PC-3 (cell line): Measurements from ENCODE around the gene SIX1. TPM values are rescaled to one million over a fixed set of nuclear protein-coding genes. Genes with fewer than 3 reads are reported as not detected.
A peak's percentile ranks its signal among the peaks of the same experiment; 100 is the strongest.

Source experiments
- ATAC-seq: fragments of 200-7000 bp; cut with Tn5 transposase; 2 replicates; pipeline ENCODE4 v1.9.1; 2020; ENCODE audit warnings: mild to moderate bottlenecking, moderate library complexity
- BruUV-seq: library from RNA; stranded (reverse); fragments of 400-500 nt; replicated peaks from 2 replicates; lab custom pipeline; 2021; lab: Mats Ljungman, UMichigan
- CTCF ChIA-PET: fragments of 300-600 bp; sonication (Branson Sonifier 250); formaldehyde crosslinking; loops from one replicate; lab custom pipeline; 2022; ENCODE audit warnings: antibody characterized with exemption; lab: Charles Lee
- POLR2A ChIA-PET: fragments of 300-600 bp; sonication (Branson Sonifier 250); formaldehyde crosslinking; loops from one replicate; lab custom pipeline; 2022; ENCODE audit warnings: antibody characterized with exemption; ENCODE audit not compliant: unreplicated experiment; lab: Charles Lee
- DNase-seq: peaks from one replicate; pipeline ENCODE4 v3.0.0-alpha.2; 2015
- H2AFZ ChIP-seq: fragments of 300-600 bp; sonication (generic); 2 replicates; pipeline ENCODE4 v1.6.0; 2016; ENCODE audit warnings: antibody characterized with exemption, low read length
- H3F3A ChIP-seq: fragments of 300-600 bp; sonication (generic); one replicate; pipeline ENCODE4 v1.6.0; 2017; ENCODE audit warnings: antibody characterized with exemption, low read length, control low read depth, mild to moderate bottlenecking; ENCODE audit not compliant: unreplicated experiment
- H3K27ac ChIP-seq: fragments of 300-600 bp; sonication (generic); 2 replicates; pipeline ENCODE4 v1.5.1; 2016; ENCODE audit warnings: mild to moderate bottlenecking, low read length
- H3K27me3 ChIP-seq: fragments of 300-600 bp; sonication (generic); 2 replicates; pipeline ENCODE4 v1.6.1; 2016; ENCODE audit warnings: low read length, mixed read lengths
- H3K36me3 ChIP-seq: fragments of 300-600 bp; sonication (generic); 2 replicates; pipeline ENCODE4 v1.6.1; 2016; ENCODE audit warnings: low read depth, mixed run types, low read length, mixed read lengths
- H3K4me1 ChIP-seq: fragments of 300-600 bp; sonication (generic); 2 replicates; pipeline ENCODE4 v1.5.1; 2016; ENCODE audit warnings: low read length; ENCODE audit not compliant: insufficient read depth
- H3K4me2 ChIP-seq: fragments of 300-600 bp; sonication (generic); 2 replicates; pipeline ENCODE4 v1.6.0; 2016; ENCODE audit warnings: low read length
- H3K4me3 ChIP-seq: fragments of 300-600 bp; sonication (generic); 2 replicates; pipeline ENCODE4 v1.5.1; 2016; ENCODE audit warnings: mild to moderate bottlenecking, low read length, mixed read lengths
- H3K79me2 ChIP-seq: fragments of 300-600 bp; sonication (generic); 2 replicates; pipeline ENCODE4 v1.6.1; 2017; ENCODE audit warnings: low read length, mixed read lengths
- H3K9ac ChIP-seq: fragments of 300-600 bp; sonication (generic); 2 replicates; pipeline ENCODE4 v1.6.0; 2016; ENCODE audit warnings: mild to moderate bottlenecking, low read length
- H3K9me2 ChIP-seq: fragments of 300-600 bp; sonication (generic); replicated peaks from 2 replicates; pipeline ENCODE4 v1.6.1; 2016; ENCODE audit warnings: mixed run types, low read length, mixed read lengths
- H3K9me3 ChIP-seq: fragments of 300-600 bp; sonication (generic); 2 replicates; pipeline ENCODE4 v1.6.1; 2016; ENCODE audit warnings: low read length, mixed read lengths
- H4K20me1 ChIP-seq: fragments of 300-600 bp; sonication (generic); 2 replicates; pipeline ENCODE4 v1.6.1; 2016; ENCODE audit warnings: low read length, mixed read lengths
- EZH2 ChIP-seq: fragments of 300-600 bp; sonication (generic); IDR thresholded peaks from one replicate; pipeline ENCODE4 v1.6.1; 2017; ENCODE audit warnings: antibody characterized with exemption, mild to moderate bottlenecking, low read length; ENCODE audit not compliant: unreplicated experiment
- EZH2phosphoT487 ChIP-seq: fragments of 300-600 bp; sonication (generic); IDR thresholded peaks from 2 replicates; pipeline ENCODE4 v1.6.1; 2018; ENCODE audit warnings: mild to moderate bottlenecking, antibody characterized with exemption, low read length, borderline replicate concordance
- intact Hi-C: fragments of 100-400 bp; cut with micrococcal nuclease; formaldehyde crosslinking; loops from 2 replicates; pipeline ENCODE4 v1.9.0; 2023
- total RNA-seq: library from RNA; depleted of rRNA; stranded (reverse); fragments of >200 nt; gene quantifications from 2 replicates; pipeline ENCODE4 v1.2.3, GENCODE V29; 2014
- TF ChIP-seq, protein P1 (sequence below): fragments of 300-600 bp; sonication (generic); conservative IDR thresholded peaks from 2 replicates; pipeline ENCODE4 v1.5.1; 2017; ENCODE audit warnings: antibody characterized with exemption, low read depth, mild to moderate bottlenecking, low read length

SIX1 gene
- total RNA-seq, 1 experiment from 2014 or later: 16.5 TPM

DNA sequence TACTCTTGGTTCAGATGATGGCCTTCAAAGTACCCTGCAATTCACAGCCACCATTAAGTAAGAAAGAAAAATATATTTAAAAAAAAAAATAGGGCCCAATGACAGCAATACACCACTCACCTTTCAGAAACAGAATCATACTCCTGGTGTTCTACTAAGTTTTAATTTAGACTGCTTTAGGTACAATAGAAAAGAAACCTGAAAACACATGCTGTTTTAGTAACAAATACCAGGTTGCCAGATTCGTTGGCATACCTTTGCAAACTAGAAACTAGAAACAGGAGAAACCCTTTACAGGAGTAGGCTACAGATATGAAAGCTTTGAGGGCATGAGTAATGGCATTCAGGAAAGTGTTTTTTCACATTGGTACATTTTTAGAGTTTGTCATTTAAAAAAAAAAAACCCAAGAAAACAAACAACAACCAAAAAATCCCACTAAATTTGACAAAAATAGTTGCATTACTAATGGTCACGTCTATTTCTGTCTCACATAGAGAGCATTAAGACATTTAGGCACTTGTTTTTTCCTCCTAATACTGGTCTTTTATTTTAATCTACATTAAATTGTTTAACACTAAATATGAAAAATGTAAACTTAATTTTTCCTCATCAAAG, 4.0 kb downstream of the SIX1 start:
- BruUV-seq: no TSS peak
- Histone ChIP-seq H3K27me3 (no peaks in the 10 kb centered on the region), H3K9me3 (no peaks in the 10 kb centered on the region), H3K4me1 (peaks cover 21% of the 10 kb centered on the region), H3K4me2 (peak overlapping the region; percentile 97), H3K9ac (peak overlapping the region; percentile 76; the same call in 1 of the 2 replicates), H2AFZ (no peak overlapping the region), H3K9me2 (no peaks in the 10 kb centered on the region), H3K27ac (no peak overlapping the region), H3F3A (no peaks in the 10 kb centered on the region), H4K20me1 (0 out of 2 replicates have a peak, but pooled peaks cover 4% of the 10 kb centered on the region), H3K36me3 (0 out of 2 replicates have a peak, but pooled peaks cover 7% of the 10 kb centered on the region), H3K79me2 (peaks cover 59% of the 10 kb centered on the region), H3K4me3 (peak overlapping the region; percentile 75; the same call in 1 of the 2 replicates)
- TF ChIP-seq, protein P1, sequence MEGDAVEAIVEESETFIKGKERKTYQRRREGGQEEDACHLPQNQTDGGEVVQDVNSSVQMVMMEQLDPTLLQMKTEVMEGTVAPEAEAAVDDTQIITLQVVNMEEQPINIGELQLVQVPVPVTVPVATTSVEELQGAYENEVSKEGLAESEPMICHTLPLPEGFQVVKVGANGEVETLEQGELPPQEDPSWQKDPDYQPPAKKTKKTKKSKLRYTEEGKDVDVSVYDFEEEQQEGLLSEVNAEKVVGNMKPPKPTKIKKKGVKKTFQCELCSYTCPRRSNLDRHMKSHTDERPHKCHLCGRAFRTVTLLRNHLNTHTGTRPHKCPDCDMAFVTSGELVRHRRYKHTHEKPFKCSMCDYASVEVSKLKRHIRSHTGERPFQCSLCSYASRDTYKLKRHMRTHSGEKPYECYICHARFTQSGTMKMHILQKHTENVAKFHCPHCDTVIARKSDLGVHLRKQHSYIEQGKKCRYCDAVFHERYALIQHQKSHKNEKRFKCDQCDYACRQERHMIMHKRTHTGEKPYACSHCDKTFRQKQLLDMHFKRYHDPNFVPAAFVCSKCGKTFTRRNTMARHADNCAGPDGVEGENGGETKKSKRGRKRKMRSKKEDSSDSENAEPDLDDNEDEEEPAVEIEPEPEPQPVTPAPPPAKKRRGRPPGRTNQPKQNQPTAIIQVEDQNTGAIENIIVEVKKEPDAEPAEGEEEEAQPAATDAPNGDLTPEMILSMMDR: no peak
- no peak for TF ChIP-seq EZH2phosphoT487
- TF ChIP-seq EZH2: no peak
- ATAC-seq: no peak
- DNase-seq: no peak
- CTCF ChIA-PET: interaction anchor here (0.7 kb wide), 1 partner anchor 41 kb away, joined by 4 read pairs; no protein-coding TSS in a partner anchor
- intact Hi-C loops: loop anchor here (5.0 kb wide), 2 partner anchors 322 to 552 kb away; no protein-coding TSS in a partner anchor
- POLR2A ChIA-PET: no interaction called here

DNA sequence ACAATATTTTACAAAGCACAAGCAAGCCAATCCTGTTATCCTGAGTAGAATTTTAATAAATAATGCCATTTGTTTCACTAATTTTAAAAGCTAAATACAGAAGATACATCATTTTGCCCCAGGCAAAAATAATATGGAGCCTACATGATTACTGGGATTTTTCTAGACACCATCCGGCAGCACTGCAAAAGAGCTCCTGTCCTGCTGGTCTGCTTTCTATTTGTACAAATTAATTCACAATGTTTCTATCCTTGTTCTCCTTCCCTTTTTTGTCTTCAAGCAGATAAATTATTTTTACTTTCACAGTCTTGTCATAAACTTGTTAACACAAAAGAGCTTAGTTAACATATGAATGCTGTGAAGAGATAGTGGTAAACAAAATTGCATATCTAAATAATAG, 4.6 kb downstream of the SIX1 start:
- H3F3A ChIP-seq: no peaks in the 10 kb centered on the region
- 0 out of 2 replicates have a peak, but pooled peaks cover 7% of the 10 kb centered on the region for H3K36me3 ChIP-seq
- BruUV-seq: no TSS peak
- H3K79me2 ChIP-seq: peaks cover 59% of the 10 kb centered on the region
- ChIA-PET CTCF (interaction anchor here (0.7 kb wide), 1 partner anchor 42 kb away, joined by 4 read pairs; no protein-coding TSS in a partner anchor), POLR2A (no interaction called here)
- H2AFZ ChIP-seq: no peak overlapping the region
- no peaks in the 10 kb centered on the region for H3K9me2 ChIP-seq
- H3K9me3 ChIP-seq: no peaks in the 10 kb centered on the region
- H3K27me3 ChIP-seq: no peaks in the 10 kb centered on the region
- intact Hi-C loops: loop anchor here (5.0 kb wide), 2 partner anchors 323 to 553 kb away; no protein-coding TSS in a partner anchor
- H4K20me1 ChIP-seq: 0 out of 2 replicates have a peak, but pooled peaks cover 4% of the 10 kb centered on the region
- no peak overlapping the region for H3K4me3 ChIP-seq
- TF ChIP-seq, protein P1: no peak
- TF ChIP-seq EZH2: no peak
- TF ChIP-seq EZH2phosphoT487: no peak
- ATAC-seq (no peak), DNase-seq (no peak)
- H3K27ac ChIP-seq: no peak overlapping the region
- H3K9ac ChIP-seq: no peak overlapping the region; the same call in 1 of the 2 replicates
- peak overlapping the region; percentile 97; the same call in 1 of the 2 replicates for H3K4me2 ChIP-seq
- H3K4me1 ChIP-seq: peaks cover 21% of the 10 kb centered on the region
